OCI-LY1 (cell line): ENCODE results near the gene FAM161B.

Experiments
- EZH2 ChIP-seq: fragments of 200-600 bp; sonication (generic), shearing (Covaris generic); IDR thresholded peaks from 2 replicates; pipeline ENCODE4 v1.8.0; 2017; ENCODE audit warnings: borderline replicate concordance, mixed run types, mild to moderate bottlenecking, antibody characterized with exemption, low read length, moderate library complexity, mixed read lengths
- TF ChIP-seq, protein P1 (sequence below): fragments of 200-600 bp; sonication (generic), shearing (Covaris generic); IDR thresholded peaks from 2 replicates; pipeline ENCODE4 v1.5.1; 2017; ENCODE audit warnings: mild to moderate bottlenecking, antibody characterized with exemption, low read length, moderate library complexity, mixed read lengths

DNA sequence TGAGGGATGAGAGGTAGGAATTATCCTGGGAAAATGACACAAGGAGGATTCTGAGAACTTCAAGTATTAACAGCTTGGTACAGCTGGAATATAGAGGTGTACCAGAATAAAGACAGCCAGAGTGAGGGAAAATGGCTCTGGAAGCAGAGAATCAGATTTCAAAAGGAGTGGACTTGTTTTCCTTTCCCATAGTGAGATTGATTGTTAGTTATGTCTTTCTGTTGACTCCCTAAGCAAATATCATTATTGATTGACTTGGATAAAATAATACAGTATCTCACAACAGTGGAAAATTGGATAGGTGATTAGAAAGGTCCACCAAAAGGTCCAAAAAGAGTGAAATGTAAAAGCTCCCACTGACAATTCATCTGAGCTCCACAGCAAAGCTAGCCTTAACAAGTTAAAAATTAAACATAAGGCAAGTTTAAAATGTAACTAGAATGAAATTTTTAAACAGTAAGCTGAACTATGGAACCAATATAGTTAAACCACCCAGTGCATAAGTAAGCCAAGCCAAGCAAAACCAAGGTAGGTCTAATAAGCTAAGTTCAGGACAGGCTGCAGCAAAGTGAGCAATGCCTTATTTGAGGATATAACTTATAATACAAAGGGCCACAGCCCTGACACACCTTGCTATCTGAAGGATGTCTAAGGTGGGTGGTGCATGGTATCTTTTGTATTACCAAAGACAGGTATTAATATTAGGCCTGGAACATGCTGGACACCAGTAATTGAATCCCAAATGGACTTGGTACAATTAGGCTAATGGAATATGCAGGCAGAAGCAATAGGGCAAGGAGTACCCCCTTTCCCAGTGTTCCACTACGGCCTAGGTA lies 47.4 kb upstream of the FAM161B start:
- TF ChIP-seq, protein P1, sequence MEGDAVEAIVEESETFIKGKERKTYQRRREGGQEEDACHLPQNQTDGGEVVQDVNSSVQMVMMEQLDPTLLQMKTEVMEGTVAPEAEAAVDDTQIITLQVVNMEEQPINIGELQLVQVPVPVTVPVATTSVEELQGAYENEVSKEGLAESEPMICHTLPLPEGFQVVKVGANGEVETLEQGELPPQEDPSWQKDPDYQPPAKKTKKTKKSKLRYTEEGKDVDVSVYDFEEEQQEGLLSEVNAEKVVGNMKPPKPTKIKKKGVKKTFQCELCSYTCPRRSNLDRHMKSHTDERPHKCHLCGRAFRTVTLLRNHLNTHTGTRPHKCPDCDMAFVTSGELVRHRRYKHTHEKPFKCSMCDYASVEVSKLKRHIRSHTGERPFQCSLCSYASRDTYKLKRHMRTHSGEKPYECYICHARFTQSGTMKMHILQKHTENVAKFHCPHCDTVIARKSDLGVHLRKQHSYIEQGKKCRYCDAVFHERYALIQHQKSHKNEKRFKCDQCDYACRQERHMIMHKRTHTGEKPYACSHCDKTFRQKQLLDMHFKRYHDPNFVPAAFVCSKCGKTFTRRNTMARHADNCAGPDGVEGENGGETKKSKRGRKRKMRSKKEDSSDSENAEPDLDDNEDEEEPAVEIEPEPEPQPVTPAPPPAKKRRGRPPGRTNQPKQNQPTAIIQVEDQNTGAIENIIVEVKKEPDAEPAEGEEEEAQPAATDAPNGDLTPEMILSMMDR, result no peak
- TF ChIP-seq EZH2, result no peak
